ENCODE results near the gene HOXA13. TPM values are rescaled to one million over a fixed set of nuclear protein-coding genes. Genes with fewer than 3 reads are reported as not detected.

The HOXA13 gene
- polyA plus RNA-seq, 1 of the 3 experiments (the other 2 are of a cell fraction): not detected

- TF ChIP-seq TAF1 (IDR thresholded peaks at IDR 0.05; ENCODE audit: borderline replicate concordance, low read depth, low read length) (no peak), FOXJ3 (CRISPR knock-in tag; IDR thresholded peaks at IDR 0.05) (no peak), RCOR1 (IDR thresholded peaks at IDR 0.05; ENCODE audit: low read length) (0 out of 2 replicates have a peak, but pooled peaks have one; percentile 43), EZH2phosphoT487 (IDR thresholded peaks at IDR 0.05; ENCODE audit: borderline replicate concordance, low read depth) (peak; percentile 87; the same call in 1 of the 2 replicates), RAD21 (IDR thresholded peaks at IDR 0.05; ENCODE audit: low read length) (peak; percentile 51)
- TF ChIP-seq, protein P1, sequence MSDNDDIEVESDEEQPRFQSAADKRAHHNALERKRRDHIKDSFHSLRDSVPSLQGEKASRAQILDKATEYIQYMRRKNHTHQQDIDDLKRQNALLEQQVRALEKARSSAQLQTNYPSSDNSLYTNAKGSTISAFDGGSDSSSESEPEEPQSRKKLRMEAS (IDR thresholded peaks at IDR 0.05; ENCODE audit: low read depth): peak; percentile 32; the same call in 1 of the 2 replicates
Measured at GRCh38 chr7:27150568-27151340, 49.1 kb downstream of the HOXA13 start (continued).

DNA sequence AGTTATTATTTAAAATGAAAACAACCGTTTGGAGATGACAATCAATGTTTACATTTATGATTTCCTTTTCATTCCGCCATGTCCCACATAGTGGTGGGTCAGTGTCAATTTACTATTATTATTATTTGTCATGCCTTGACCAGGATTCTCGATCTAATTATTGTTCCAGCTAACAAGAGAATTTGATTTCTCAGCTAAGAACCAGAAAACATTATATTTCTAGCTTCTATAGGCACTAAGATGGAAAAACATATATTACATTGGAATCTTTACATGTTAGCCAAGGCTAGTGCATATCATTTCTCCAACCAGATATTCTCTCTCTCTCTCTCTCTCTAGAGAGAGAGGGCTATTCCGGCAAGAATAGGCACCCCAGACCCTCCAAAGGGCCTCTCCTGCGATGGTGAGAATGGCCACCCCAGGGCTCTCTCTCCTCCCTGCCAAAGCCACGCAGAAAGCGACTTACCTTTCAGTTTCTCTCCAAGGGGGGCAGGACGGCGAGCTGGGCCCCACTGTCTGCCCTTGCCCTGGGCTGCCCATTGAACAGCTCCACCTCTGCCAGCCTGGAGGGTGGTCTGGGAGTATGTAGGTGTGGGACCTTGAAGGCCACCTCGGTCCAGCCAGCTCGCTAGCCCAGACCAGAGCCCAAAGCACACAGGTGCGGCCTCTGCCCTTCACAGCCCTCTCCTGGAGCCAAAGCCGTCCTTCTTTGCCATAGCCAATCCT is 49.9 kb downstream of the HOXA13 start:
- H3K27ac ChIP-seq (ENCODE audit: low read depth in 2 of 2, low read length in 1 of 2): no peak overlapping the region
- ChIA-PET POLR2A (interaction anchor here (1.0 kb wide), 1 partner anchor 11 kb away, joined by 3 read pairs; no protein-coding TSS in a partner anchor), CTCF (interaction anchor here (0.6 to 10.9 kb wide), 51 partner anchors 9 to 1257 kb away, joined by 3 to 270 read pairs (median 4); partner anchors contain the start of genes HOXA10, HOXA4, HOXA7 and HOXA9)
- WGBS (ENCODE audit: low lambda C conversion rate): 15% methylated on average over 13 of the region's 13 CpGs
- no peak overlapping the region for H3K9ac ChIP-seq
- H3K9me2 ChIP-seq: no peaks in the 10 kb centered on the region
- H3K36me3 ChIP-seq (replicated peaks in 1 of 2; ENCODE audit: control insufficient read depth in 1 of 2, insufficient read depth in 2 of 2, low read length in 1 of 2): no peaks in the 10 kb centered on the region
- peaks cover 0 to 9% of the 10 kb centered on the region in 2 experiments; a peak in 1 of 4 replicates for H3K4me1 ChIP-seq (ENCODE audit: control insufficient read depth in 1 of 2, insufficient read depth in 2 of 2, low read depth in 1 of 2, low read length in 1 of 2)
- DNase-seq: no peak
- peak overlapping the region; percentile 53; the same call in 1 of the 2 replicates for H2AFZ ChIP-seq (ENCODE audit: low read depth)
- peaks cover 100% of the 10 kb centered on the region for H3K27me3 ChIP-seq (ENCODE audit: insufficient read depth)
- TF ChIP-seq GABPA (IDR thresholded peaks at IDR 0.05; ENCODE audit: low read depth) (no peak), TEAD4 (IDR thresholded peaks at IDR 0.05; ENCODE audit: borderline replicate concordance, insufficient read depth) (no peak), SIN3A (IDR thresholded peaks at IDR 0.05; ENCODE audit: borderline replicate concordance, low read depth, low read length) (no peak), USF2 (IDR thresholded peaks at IDR 0.05; ENCODE audit: borderline replicate concordance, low read depth, low read length) (no peak)
- no peaks in the 10 kb centered on the region for H3K79me2 ChIP-seq (ENCODE audit: insufficient read depth)
- no peaks in the 10 kb centered on the region for H3K9me3 ChIP-seq
- H3F3A ChIP-seq (replicated peaks; ENCODE audit: insufficient read depth): no peaks in the 10 kb centered on the region
- peak overlapping the region; percentile 76 for H3K4me2 ChIP-seq
- peak overlapping the region in 1 of 2 experiments; percentile 63; a peak in 1 of 4 replicates for H3K4me3 ChIP-seq (ENCODE audit: low read depth in 2 of 2, low read length in 1 of 2)
- H4K20me1 ChIP-seq (ENCODE audit: insufficient read depth): peaks cover 6% of the 10 kb centered on the region; the same call in 1 of the 2 replicates

Data from SK-N-SH (cell line).